Transverse colon (tissue), 4 donors: ENCODE results near the gene KCNK10. TPM values are rescaled to one million over a fixed set of nuclear protein-coding genes. Genes with fewer than 3 reads are reported as not detected.
A peak's percentile ranks its signal among the peaks of the same experiment; 100 is the strongest.

Source experiments
- DNase-seq: peaks from one replicate; pipeline ENCODE4 v3.0.0-alpha.2; 2019
- H3K27ac ChIP-seq, 4 donors: fragments of 200-600 bp; sonication (generic); 2 replicates each; pipeline ENCODE4 v1.5.1; 2016 to 2018; ENCODE audit warnings: inconsistent platforms in 4 of 4
- H3K27me3 ChIP-seq: fragments of 200-600 bp; sonication (generic); 2 replicates; pipeline ENCODE4 v1.5.1; 2017; ENCODE audit warnings: inconsistent platforms
- H3K36me3 ChIP-seq, 4 donors: fragments of 200-600 bp; sonication (generic); 2 replicates each; pipeline ENCODE4 v1.5.1; 2017 to 2019; ENCODE audit warnings: inconsistent platforms in 4 of 4
- H3K4me1 ChIP-seq, 4 donors: fragments of 200-600 bp; sonication (generic); 2 replicates each; pipeline ENCODE4 v1.5.1; 2017 to 2020; ENCODE audit warnings: inconsistent platforms in 4 of 4
- H3K4me3 ChIP-seq, 4 donors: fragments of 200-600 bp; sonication (generic); 1 replicate in 1 of 4; 2 replicates in 3 of 4; pipeline versions ENCODE4 v1.5.1 to v1.6.1; 2017 to 2019; ENCODE audit warnings: inconsistent platforms in 4 of 4
- H3K9me3 ChIP-seq, 2 donors: fragments of 200-600 bp; sonication (generic); 2 replicates each; pipeline ENCODE4 v1.5.1; 2017 to 2019; ENCODE audit warnings: inconsistent platforms in 2 of 2
- EP300 ChIP-seq: sonication (generic); formaldehyde crosslinking; IDR thresholded peaks from one replicate; pipeline ENCODE4 v1.6.1; 2017; ENCODE audit warnings: antibody characterized with exemption, low read depth
- POLR2A ChIP-seq: fragments of 450-650 bp; IDR thresholded peaks from one replicate; pipeline ENCODE4 v1.6.1; 2016; ENCODE audit warnings: antibody characterized with exemption, mild to moderate bottlenecking, moderate library complexity
- POLR2AphosphoS5 ChIP-seq, 3 donors: sonication (generic); formaldehyde crosslinking; IDR thresholded peaks; one replicate each; pipeline ENCODE4 v1.6.1; 2016; ENCODE audit warnings: antibody characterized with exemption in 3 of 3
- WGBS, 2 donors: methylation state at CpG; one replicate each; pipeline ENCODE4 v1.1.5; 2018; ENCODE audit warnings: low coverage in 1 of 2; 5-methylcytosine and 5-hydroxymethylcytosine counted together
- in situ Hi-C, 4 donors: fragments of 200-750 bp; cut with MboI; loops; one replicate each; pipeline versions ENCODE4 v1.15.0 to v1.15.1; 2017; ENCODE audit warnings: low sequenced_read_pairs in 3 of 4, low pct_ligation_motif_present in 1 of 4, low pct_unique_long_range_greater_than_20kb in 1 of 4
- intact Hi-C: fragments of 100-400 bp; cut with DNase I; formaldehyde crosslinking; loops from one replicate; pipeline ENCODE4 v1.15.1; 2023; ENCODE audit warnings: low total_unique reads
- total RNA-seq, 4 donors: library from RNA; depleted of rRNA; stranded (reverse); fragments of >200 nt; gene quantifications; one replicate each; pipeline ENCODE4 v1.1.0, GENCODE V29; 2016
- TF ChIP-seq, protein P1 (sequence below), 5 experiments: fragments of 200-600 bp in 3 of 5; fragments of 450-650 bp in 2 of 5; sonication (generic) in 3 of 5; IDR thresholded peaks; 1 replicate in 2 of 5; 2 replicates in 3 of 5; pipeline ENCODE4 v1.5.1; 2016 to 2017; ENCODE audit warnings: antibody characterized with exemption in 5 of 5, inconsistent platforms in 3 of 5, mild to moderate bottlenecking in 2 of 5, moderate library complexity in 1 of 5

Gene KCNK10
- total RNA-seq, 4 donors from 2014 or later: 2.2 to 7.4 (median 3.2) TPM

DNA sequence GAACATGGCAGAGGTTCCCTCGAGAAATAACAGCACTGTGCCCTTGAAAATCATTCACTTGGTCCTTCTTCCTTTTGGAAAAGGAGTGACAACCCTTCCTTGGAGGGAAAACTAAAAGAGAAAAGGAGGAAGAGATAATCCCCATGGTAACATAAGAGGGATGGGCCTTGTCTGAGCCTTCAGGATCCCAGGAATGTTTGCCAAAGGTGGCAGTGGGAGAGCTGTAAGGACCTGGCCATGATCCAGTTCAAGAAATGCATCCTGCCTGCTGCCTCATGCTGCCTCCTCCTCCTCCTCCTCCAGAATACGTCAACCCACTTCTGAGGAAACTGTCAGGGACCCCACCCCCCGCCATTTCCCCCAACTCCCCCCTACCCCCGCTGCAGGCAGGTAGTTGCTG, 118.8 kb downstream of the KCNK10 start:
- in situ Hi-C loops (no loop called here), intact Hi-C loops (no loop called here)
- Histone ChIP-seq H3K27me3 (no peaks in the 10 kb centered on the region), H3K4me3 (no peak overlapping the region), H3K36me3 (no peaks in the 10 kb centered on the region), H3K4me1 (peaks cover 0 to 31% (median 3%) of the 10 kb centered on the region in 4 donors), H3K9me3 (no peaks in the 10 kb centered on the region), H3K27ac (peak overlapping the region in 1 of 4 donors; percentile 21)
- WGBS, 2 donors: 47 to 54% methylated on average over 2 to 4 of the region's 4 CpGs
- TF ChIP-seq POLR2A (no peak), EP300 (no peak), POLR2AphosphoS5 (IDR thresholded peaks at IDR 0.05) (no peak)
- TF ChIP-seq, protein P1, sequence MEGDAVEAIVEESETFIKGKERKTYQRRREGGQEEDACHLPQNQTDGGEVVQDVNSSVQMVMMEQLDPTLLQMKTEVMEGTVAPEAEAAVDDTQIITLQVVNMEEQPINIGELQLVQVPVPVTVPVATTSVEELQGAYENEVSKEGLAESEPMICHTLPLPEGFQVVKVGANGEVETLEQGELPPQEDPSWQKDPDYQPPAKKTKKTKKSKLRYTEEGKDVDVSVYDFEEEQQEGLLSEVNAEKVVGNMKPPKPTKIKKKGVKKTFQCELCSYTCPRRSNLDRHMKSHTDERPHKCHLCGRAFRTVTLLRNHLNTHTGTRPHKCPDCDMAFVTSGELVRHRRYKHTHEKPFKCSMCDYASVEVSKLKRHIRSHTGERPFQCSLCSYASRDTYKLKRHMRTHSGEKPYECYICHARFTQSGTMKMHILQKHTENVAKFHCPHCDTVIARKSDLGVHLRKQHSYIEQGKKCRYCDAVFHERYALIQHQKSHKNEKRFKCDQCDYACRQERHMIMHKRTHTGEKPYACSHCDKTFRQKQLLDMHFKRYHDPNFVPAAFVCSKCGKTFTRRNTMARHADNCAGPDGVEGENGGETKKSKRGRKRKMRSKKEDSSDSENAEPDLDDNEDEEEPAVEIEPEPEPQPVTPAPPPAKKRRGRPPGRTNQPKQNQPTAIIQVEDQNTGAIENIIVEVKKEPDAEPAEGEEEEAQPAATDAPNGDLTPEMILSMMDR (IDR thresholded peaks at IDR 0.05): no peak
- peak; percentile 35 for DNase-seq

GRCh38 chr14:88203291-88203690, 119.8 kb downstream of the KCNK10 start:
- no peak for TF ChIP-seq POLR2AphosphoS5 (IDR thresholded peaks at IDR 0.05)
- no peak for TF ChIP-seq POLR2A
- TF ChIP-seq EP300: no peak
- TF ChIP-seq, protein P1 (IDR thresholded peaks at IDR 0.05): no peak
- 57% methylated on average over 3 of the region's 3 CpGs; no CpG with 5 or more reads in 1 of the 2 donors for WGBS, 2 donors

DNA sequence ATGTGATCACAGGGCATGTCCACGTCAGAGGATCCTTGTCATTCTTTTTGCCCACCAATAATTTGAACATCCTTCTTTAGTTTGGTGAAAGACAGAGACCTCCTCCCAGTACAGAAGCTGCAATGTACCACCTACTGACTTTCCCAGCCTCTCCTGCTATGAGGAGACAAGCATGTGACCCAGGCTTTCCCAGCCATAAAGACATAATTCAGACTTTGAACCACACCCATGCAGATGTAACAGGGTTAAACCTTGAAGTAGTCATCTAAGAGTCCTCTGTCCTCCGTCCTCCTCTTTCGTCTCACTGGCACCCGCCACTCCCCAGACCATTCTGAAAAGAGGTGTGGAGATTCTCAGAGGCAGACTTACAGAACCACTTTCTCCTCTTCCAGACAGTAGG, 120.8 kb downstream of the KCNK10 start:
- H3K36me3 ChIP-seq: no peaks in the 10 kb centered on the region
- WGBS, 2 donors: 58% methylated on average over 4 of the region's 4 CpGs; no CpG with 5 or more reads in 1 of the 2 donors
- H3K4me1 ChIP-seq: peaks cover 0 to 31% (median 3%) of the 10 kb centered on the region in 4 donors
- no peak for DNase-seq
- no peak overlapping the region for H3K27ac ChIP-seq
- no peak for TF ChIP-seq POLR2A
- TF ChIP-seq POLR2AphosphoS5 (IDR thresholded peaks at IDR 0.05): no peak
- no peak for TF ChIP-seq EP300
- TF ChIP-seq, protein P1 (IDR thresholded peaks at IDR 0.05): no peak
- in situ Hi-C loops: no loop called here
- no peaks in the 10 kb centered on the region for H3K27me3 ChIP-seq
- intact Hi-C loops: no loop called here
- no peaks in the 10 kb centered on the region for H3K9me3 ChIP-seq
- no peak overlapping the region for H3K4me3 ChIP-seq

More at GRCh38 chr14:88203291-88203690, 119.8 kb downstream of the KCNK10 start:
- intact Hi-C loops: no loop called here
- Histone ChIP-seq H3K27me3 (no peaks in the 10 kb centered on the region), H3K4me3 (no peak overlapping the region), H3K4me1 (peaks cover 0 to 31% (median 3%) of the 10 kb centered on the region in 4 donors), H3K9me3 (no peaks in the 10 kb centered on the region), H3K36me3 (no peaks in the 10 kb centered on the region), H3K27ac (no peak overlapping the region)
- DNase-seq: no peak
- in situ Hi-C loops: no loop called here

DNA sequence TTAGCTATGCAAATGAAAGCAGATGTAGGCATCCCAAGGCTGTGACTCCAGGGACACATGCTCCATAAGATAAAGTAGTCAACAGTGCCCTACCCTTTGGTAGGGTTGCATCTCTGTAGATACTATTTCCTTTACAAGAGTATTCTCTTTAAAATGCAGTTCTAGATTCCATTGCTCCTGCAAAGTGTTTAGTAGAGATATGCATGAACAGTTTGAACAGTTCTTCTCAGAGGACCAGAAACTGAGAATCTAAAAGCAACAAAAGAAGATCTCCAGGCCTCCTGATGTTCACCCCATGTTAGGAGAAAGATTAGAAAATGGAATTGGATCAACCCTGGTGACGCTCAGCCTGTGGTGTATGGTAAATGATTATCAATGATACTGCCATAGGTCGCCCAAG, 121.2 kb downstream of the KCNK10 start:
- TF ChIP-seq POLR2AphosphoS5 (IDR thresholded peaks at IDR 0.05) (no peak), EP300 (no peak), POLR2A (no peak)
- TF ChIP-seq, protein P1 (IDR thresholded peaks at IDR 0.05): no peak
- H3K4me3 ChIP-seq: no peak overlapping the region
- intact Hi-C loops: no loop called here
- DNase-seq: no peak
- in situ Hi-C loops: no loop called here
- H3K27ac ChIP-seq: no peak overlapping the region
- H3K27me3 ChIP-seq: no peaks in the 10 kb centered on the region
- no peaks in the 10 kb centered on the region for H3K36me3 ChIP-seq
- no peaks in the 10 kb centered on the region for H3K9me3 ChIP-seq
- 72 to 92% methylated on average over 2 of the region's 2 CpGs for WGBS, 2 donors
- peaks cover 0 to 31% (median 3%) of the 10 kb centered on the region in 4 donors for H3K4me1 ChIP-seq
